OCI-LY3 (cell line): Measurements from ENCODE around the gene CETP.

Experiments
- CTCF ChIP-seq: fragments of 200-600, 300-600 bp; sonication (generic); IDR thresholded peaks from 2 replicates; pipeline ENCODE4 v1.5.1; 2014; ENCODE audit warnings: antibody characterized with exemption, low read length, low read depth
- EZH2phosphoT487 ChIP-seq: fragments of 200-600 bp; shearing (Covaris generic); IDR thresholded peaks from 2 replicates; pipeline ENCODE4 v1.6.1; 2018; ENCODE audit warnings: antibody characterized with exemption, mixed run types, low read depth

GRCh38 chr16:56981729-56982271 lies 20.1 kb downstream of the CETP start:
- TF ChIP-seq CTCF (no peak), EZH2phosphoT487 (no peak)
